Panc1 (cell line): ENCODE results near the gene POF1B. TPM values are rescaled to one million over a fixed set of nuclear protein-coding genes. Genes with fewer than 3 reads are reported as not detected.
"Not testable (repeated sequence)": the region's sequence is repeated elsewhere in the genome, so short reads cannot be mapped to it uniquely, and the experiment has no call there.

ENCODE experiments used
- ATAC-seq: fragments of 200-7000 bp; cut with Tn5 transposase; 2 replicates; pipeline ENCODE4 v1.9.1; 2020; ENCODE audit warnings: mild to moderate bottlenecking, moderate library complexity
- BruUV-seq: library from RNA; stranded (reverse); fragments of 400-500 nt; replicated peaks from 2 replicates; lab custom pipeline; 2021; lab: Mats Ljungman, UMichigan
- CTCF ChIA-PET: fragments of 300-600 bp; sonication (Branson Sonifier 250); formaldehyde crosslinking; loops from one replicate; lab custom pipeline; 2022; ENCODE audit warnings: antibody characterized with exemption; lab: Charles Lee
- POLR2A ChIA-PET: fragments of 300-600 bp; sonication (Branson Sonifier 250); formaldehyde crosslinking; loops from one replicate; lab custom pipeline; 2022; ENCODE audit warnings: antibody characterized with exemption; lab: Charles Lee
- DNase-seq: peaks from one replicate; pipeline ENCODE4 v3.0.0-alpha.2; 2010; ENCODE audit warnings: low read depth, low spot score
- H3K27ac ChIP-seq: 2 replicates; pipeline ENCODE4 v1.5.1; 2011; ENCODE audit warnings: mild to moderate bottlenecking, low read length, inconsistent platforms
- H3K27me3 ChIP-seq: fragments of 200-500 bp; sonication (Bioruptor generic); 2 replicates; pipeline ENCODE4 v1.6.0; 2014; ENCODE audit warnings: low read length, inconsistent platforms; ENCODE audit not compliant: control insufficient read depth, insufficient read depth
- H3K36me3 ChIP-seq: fragments of 200-500 bp; sonication (Bioruptor generic); 2 replicates; pipeline ENCODE4 v1.5.1; 2014; ENCODE audit warnings: inconsistent platforms, mild to moderate bottlenecking, low read length, moderate library complexity; ENCODE audit not compliant: control insufficient read depth, insufficient read depth
- H3K4me1 ChIP-seq: 2 replicates; pipeline ENCODE4 v1.5.1; 2011; ENCODE audit warnings: inconsistent platforms, mild to moderate bottlenecking, low read length, moderate library complexity; ENCODE audit not compliant: control insufficient read depth, insufficient read depth
- H3K4me3 ChIP-seq, 2 experiments: 2 replicates each; pipeline ENCODE4 v1.5.1; 2011 to 2012; ENCODE audit warnings: low read depth in 2 of 2, low read length in 2 of 2, mild to moderate bottlenecking in 2 of 2, inconsistent platforms in 1 of 2, moderate library complexity in 1 of 2
- H3K9me3 ChIP-seq: fragments of 200-500 bp; sonication (Bioruptor generic); 2 replicates; pipeline ENCODE4 v1.5.1; 2014; ENCODE audit warnings: low read depth, mild to moderate bottlenecking, inconsistent platforms, low read length, moderate library complexity; ENCODE audit not compliant: control insufficient read depth, insufficient read depth
- POLR2AphosphoS5 ChIP-seq: IDR thresholded peaks from 2 replicates; pipeline ENCODE4 v1.6.1; 2012; ENCODE audit warnings: mild to moderate bottlenecking, low read depth, low read length, moderate library complexity
- SIN3A ChIP-seq: IDR thresholded peaks from 2 replicates; pipeline ENCODE4 v1.6.1; 2012; ENCODE audit warnings: low read depth, mild to moderate bottlenecking, low read length, moderate library complexity, borderline replicate concordance; ENCODE audit not compliant: insufficient read depth
- TCF7L2 ChIP-seq: IDR thresholded peaks from 2 replicates; pipeline ENCODE4 v1.6.1; 2011; ENCODE audit warnings: mild to moderate bottlenecking, low read depth, low read length, inconsistent platforms
- in situ Hi-C: cut with HindIII; loops from 2 replicates; pipeline ENCODE4 v1.10.0; 2016; ENCODE audit warnings: low sequenced_read_pairs, low pct_unique_long_range_greater_than_20kb
- intact Hi-C: fragments of 100-400 bp; cut with micrococcal nuclease; formaldehyde crosslinking; loops from one replicate; pipeline ENCODE4 v1.10.0; 2022; ENCODE audit not compliant: unreplicated experiment
- total RNA-seq: library from RNA; stranded (reverse); gene quantifications from one replicate; pipeline ENCODE4 v1.2.1, GENCODE V29; 2021; ENCODE audit not compliant: unreplicated experiment
- TF ChIP-seq, protein P1 (sequence below), 2 experiments: IDR thresholded peaks; 2 replicates each; pipeline ENCODE4 v1.6.1; 2011 to 2012; ENCODE audit warnings: low read depth in 2 of 2, control low read depth in 1 of 2, low read length in 1 of 2, mild to moderate bottlenecking in 1 of 2, moderate library complexity in 1 of 2; ENCODE audit not compliant: insufficient read depth in 1 of 2
- TF ChIP-seq, protein P2 (sequence below): fragments of 450-650 bp; IDR thresholded peaks from 2 replicates; pipeline ENCODE4 v1.5.1; 2017; ENCODE audit warnings: mild to moderate bottlenecking

Gene POF1B
- total RNA-seq, 1 experiment from 2014 or later = 0.08 TPM

DNA sequence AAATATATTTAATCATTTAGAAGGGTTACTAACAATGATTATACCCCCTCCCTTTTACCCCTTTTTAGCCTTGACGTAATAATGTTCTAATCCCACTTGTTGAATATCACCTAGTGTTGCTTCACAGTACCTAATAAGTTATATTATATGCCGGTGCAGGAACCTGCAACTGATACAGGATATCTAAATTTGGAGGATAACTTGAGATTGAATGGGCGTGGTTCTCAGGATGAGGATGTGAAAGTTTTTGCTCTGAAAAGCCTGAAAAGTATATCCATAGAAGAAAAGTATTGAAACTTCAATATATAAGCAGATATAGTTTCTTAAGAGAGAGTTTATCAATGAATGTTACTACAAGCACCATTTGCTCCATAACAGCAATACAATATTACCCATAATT is 75.9 kb downstream of the POF1B start:
- DNase-seq = no peak
- Histone ChIP-seq H3K27ac (no peak overlapping the region), H3K27me3 (no peaks in the 10 kb centered on the region), H3K9me3 (no peaks in the 10 kb centered on the region), H3K36me3 (no peaks in the 10 kb centered on the region), H3K4me3 (no peak overlapping the region), H3K4me1 (no peaks in the 10 kb centered on the region)
- no peak for ATAC-seq
- intact Hi-C loops = no loop called here
- ChIA-PET POLR2A (no interaction called here), CTCF (no interaction called here)
- no TSS peak for BruUV-seq
- in situ Hi-C loops = no loop called here
- TF ChIP-seq POLR2AphosphoS5 (no peak), TCF7L2 (no peak), SIN3A (no peak)
- TF ChIP-seq, protein P1, sequence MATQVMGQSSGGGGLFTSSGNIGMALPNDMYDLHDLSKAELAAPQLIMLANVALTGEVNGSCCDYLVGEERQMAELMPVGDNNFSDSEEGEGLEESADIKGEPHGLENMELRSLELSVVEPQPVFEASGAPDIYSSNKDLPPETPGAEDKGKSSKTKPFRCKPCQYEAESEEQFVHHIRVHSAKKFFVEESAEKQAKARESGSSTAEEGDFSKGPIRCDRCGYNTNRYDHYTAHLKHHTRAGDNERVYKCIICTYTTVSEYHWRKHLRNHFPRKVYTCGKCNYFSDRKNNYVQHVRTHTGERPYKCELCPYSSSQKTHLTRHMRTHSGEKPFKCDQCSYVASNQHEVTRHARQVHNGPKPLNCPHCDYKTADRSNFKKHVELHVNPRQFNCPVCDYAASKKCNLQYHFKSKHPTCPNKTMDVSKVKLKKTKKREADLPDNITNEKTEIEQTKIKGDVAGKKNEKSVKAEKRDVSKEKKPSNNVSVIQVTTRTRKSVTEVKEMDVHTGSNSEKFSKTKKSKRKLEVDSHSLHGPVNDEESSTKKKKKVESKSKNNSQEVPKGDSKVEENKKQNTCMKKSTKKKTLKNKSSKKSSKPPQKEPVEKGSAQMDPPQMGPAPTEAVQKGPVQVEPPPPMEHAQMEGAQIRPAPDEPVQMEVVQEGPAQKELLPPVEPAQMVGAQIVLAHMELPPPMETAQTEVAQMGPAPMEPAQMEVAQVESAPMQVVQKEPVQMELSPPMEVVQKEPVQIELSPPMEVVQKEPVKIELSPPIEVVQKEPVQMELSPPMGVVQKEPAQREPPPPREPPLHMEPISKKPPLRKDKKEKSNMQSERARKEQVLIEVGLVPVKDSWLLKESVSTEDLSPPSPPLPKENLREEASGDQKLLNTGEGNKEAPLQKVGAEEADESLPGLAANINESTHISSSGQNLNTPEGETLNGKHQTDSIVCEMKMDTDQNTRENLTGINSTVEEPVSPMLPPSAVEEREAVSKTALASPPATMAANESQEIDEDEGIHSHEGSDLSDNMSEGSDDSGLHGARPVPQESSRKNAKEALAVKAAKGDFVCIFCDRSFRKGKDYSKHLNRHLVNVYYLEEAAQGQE (IDR thresholded peaks at IDR 0.05; ENCODE audit: insufficient read depth in 1 of 2, low read depth in 2 of 2, low read length in 1 of 2) = no peak
- TF ChIP-seq, protein P2, sequence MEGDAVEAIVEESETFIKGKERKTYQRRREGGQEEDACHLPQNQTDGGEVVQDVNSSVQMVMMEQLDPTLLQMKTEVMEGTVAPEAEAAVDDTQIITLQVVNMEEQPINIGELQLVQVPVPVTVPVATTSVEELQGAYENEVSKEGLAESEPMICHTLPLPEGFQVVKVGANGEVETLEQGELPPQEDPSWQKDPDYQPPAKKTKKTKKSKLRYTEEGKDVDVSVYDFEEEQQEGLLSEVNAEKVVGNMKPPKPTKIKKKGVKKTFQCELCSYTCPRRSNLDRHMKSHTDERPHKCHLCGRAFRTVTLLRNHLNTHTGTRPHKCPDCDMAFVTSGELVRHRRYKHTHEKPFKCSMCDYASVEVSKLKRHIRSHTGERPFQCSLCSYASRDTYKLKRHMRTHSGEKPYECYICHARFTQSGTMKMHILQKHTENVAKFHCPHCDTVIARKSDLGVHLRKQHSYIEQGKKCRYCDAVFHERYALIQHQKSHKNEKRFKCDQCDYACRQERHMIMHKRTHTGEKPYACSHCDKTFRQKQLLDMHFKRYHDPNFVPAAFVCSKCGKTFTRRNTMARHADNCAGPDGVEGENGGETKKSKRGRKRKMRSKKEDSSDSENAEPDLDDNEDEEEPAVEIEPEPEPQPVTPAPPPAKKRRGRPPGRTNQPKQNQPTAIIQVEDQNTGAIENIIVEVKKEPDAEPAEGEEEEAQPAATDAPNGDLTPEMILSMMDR = no peak

DNA sequence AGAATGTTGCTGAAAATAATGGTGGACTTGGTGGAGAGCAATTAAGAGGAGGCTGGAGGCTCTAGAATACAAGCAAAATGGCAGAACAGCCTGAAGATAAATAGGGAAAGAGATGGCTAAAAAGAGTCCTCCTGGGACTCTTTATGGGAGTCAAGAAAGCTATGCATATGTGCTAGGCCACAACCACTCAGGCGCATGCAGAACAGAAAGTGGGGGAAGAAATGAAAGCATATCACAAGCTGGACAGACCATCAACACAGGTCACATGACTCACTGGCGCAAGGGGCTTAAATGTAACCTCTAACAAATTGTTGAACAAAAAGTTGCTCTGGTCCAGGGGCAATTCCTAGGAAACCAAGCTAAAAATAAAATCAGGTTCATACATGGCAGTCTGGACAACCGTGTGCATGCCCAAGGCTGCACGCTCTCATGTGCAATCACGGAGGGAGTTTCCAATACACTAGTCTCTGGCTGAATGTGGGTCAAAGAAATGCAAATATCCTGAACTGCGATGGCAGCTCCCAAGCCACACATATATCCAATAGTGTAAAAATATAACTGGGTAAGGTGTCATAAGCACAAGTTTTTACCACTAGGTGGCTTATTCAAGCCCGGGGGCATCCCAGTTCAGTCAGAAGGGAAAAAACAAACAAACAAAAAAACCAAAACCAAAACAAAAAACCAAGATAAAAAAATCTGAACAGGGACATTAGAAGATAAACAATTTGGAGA is 90.3 kb downstream of the POF1B start:
- CTCF ChIA-PET = no interaction called here
- Histone ChIP-seq H3K27ac (no peak overlapping the region), H3K9me3 (no peaks in the 10 kb centered on the region), H3K4me3 (no peak overlapping the region), H3K27me3 (no peaks in the 10 kb centered on the region), H3K36me3 (no peaks in the 10 kb centered on the region), H3K4me1 (no peaks in the 10 kb centered on the region)
- DNase-seq (no peak), ATAC-seq (no peak)
- in situ Hi-C loops = no loop called here
- no peak for TF ChIP-seq TCF7L2
- no peak for TF ChIP-seq POLR2AphosphoS5
- TF ChIP-seq, protein P2 = no peak
- intact Hi-C loops = no loop called here
- BruUV-seq = no TSS peak
- POLR2A ChIA-PET = no interaction called here

DNA sequence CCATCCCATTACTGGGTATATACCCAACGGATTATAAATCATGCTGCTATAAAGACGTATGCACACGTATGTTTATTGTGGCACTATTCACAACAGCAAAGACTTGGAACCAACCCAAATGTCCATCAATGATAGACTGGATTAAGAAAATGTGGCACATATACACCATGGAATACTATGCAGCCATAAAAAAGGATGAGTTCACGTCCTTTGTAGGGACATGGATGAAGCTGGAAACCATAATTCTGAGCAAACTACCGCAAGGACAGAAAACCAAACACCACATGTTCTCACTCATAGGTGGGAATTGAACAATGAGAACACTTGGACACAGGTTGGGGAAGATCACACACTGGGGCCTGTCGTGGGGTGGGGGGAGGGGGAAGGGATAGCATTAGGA is 94.2 kb downstream of the POF1B start:
- H3K9me3 ChIP-seq, BruUV-seq, H3K27ac ChIP-seq, H3K36me3 ChIP-seq, ATAC-seq, DNase-seq, intact Hi-C loops, POLR2A ChIA-PET, H3K4me1 ChIP-seq, CTCF ChIA-PET, in situ Hi-C loops, H3K4me3 ChIP-seq, H3K27me3 ChIP-seq: not testable (repeated sequence)
